ENCODE measurements around the gene SLC25A44.
A peak's percentile ranks its signal among the peaks of the same experiment; 100 is the strongest.

Gene SLC25A44

DNA sequence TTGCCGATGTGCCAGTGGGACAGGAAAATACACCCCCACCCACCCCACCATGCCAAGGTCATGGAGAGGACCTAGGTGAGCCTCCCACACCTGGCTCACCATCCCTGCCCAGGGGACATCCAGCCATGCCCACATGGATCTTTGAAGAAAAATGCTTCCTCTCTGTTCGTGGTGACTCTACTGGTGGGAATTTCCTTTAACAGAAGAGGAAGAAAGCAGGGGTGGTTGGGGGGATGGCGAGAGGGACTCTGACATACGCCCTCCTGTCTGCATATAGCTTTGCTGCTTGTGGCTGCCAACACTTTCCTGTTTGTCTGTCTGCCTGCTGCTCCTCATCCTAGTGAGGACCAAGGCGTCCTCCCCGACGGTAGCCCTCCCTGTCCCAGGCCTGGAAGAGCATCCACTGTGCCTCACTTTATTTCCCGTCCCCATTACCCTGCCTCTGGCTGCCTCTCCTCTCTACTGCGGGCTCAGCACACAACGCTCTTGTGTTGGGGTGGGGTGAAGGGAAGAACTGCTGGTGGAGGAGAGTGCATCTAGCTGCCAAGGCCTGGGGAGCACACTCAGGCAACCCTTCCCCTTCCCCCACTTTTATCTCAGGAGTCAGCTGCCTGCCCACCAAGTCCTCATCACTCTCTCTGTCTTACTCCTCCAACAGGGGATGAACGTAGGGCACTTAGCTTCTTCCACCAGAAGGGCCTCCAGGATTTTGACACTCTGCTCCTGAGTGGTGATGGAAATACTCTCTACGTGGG lies 38.0 kb upstream of the SLC25A44 start:
- TF ChIP-seq, protein P1, sequence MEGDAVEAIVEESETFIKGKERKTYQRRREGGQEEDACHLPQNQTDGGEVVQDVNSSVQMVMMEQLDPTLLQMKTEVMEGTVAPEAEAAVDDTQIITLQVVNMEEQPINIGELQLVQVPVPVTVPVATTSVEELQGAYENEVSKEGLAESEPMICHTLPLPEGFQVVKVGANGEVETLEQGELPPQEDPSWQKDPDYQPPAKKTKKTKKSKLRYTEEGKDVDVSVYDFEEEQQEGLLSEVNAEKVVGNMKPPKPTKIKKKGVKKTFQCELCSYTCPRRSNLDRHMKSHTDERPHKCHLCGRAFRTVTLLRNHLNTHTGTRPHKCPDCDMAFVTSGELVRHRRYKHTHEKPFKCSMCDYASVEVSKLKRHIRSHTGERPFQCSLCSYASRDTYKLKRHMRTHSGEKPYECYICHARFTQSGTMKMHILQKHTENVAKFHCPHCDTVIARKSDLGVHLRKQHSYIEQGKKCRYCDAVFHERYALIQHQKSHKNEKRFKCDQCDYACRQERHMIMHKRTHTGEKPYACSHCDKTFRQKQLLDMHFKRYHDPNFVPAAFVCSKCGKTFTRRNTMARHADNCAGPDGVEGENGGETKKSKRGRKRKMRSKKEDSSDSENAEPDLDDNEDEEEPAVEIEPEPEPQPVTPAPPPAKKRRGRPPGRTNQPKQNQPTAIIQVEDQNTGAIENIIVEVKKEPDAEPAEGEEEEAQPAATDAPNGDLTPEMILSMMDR (conservative IDR thresholded peaks at IDR 0.05; ENCODE audit: low read depth, low read length), result no peak
- no peak overlapping the region for H3K4me3 ChIP-seq (ENCODE audit: low read length)
- DNase-seq (ENCODE audit: low read depth), result no peak

- TF ChIP-seq, protein P1 (conservative IDR thresholded peaks at IDR 0.05; ENCODE audit: low read depth, low read length), result no peak
- no peak overlapping the region for H3K4me3 ChIP-seq (ENCODE audit: low read length)
- DNase-seq (ENCODE audit: low read depth), result no peak
Observed at GRCh38 chr1:156157506-156157905, 36.4 kb upstream of the SLC25A44 start.

DNA sequence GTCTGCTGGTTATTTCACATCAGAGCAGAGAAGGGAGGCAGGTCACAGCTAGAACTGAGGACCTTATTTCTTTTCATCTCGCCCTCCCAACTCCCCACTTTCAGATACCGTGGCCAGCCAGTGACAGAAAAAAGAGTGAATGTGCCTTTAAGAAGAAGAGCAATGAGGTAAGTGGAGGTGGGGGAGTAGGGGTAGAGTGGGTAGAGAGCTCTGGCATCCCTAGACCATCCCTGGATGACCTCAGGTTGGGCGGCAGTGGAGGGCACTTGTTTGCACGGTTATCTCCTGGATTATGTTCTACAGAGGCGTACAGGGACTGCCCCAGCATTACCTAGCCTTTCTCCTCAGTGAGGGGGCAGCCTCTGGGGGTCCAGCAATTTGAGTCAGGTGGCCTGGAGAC lies 35.9 kb upstream of the SLC25A44 start:
- TF ChIP-seq, protein P1 (conservative IDR thresholded peaks at IDR 0.05; ENCODE audit: low read depth, low read length), result no peak
- H3K4me3 ChIP-seq (ENCODE audit: low read length), result no peak overlapping the region
- no peak for DNase-seq (ENCODE audit: low read depth)

- H3K4me3 ChIP-seq (ENCODE audit: low read length), result no peak overlapping the region
Observed at GRCh38 chr1:156160000-156160742, 33.7 kb upstream of the SLC25A44 start.

GRCh38 chr1:156160743-156161171 lies 33.1 kb upstream of the SLC25A44 start:
- TF ChIP-seq, protein P1 (conservative IDR thresholded peaks at IDR 0.05; ENCODE audit: low read depth, low read length), result no peak
- H3K4me3 ChIP-seq (ENCODE audit: low read length), result peak overlapping the region; percentile 2
- peak; percentile 37 for DNase-seq (ENCODE audit: low read depth)

More at GRCh38 chr1:156160000-156160742, 33.7 kb upstream of the SLC25A44 start:
- TF ChIP-seq, protein P1 (conservative IDR thresholded peaks at IDR 0.05; ENCODE audit: low read depth, low read length), result no peak
- no peak for DNase-seq (ENCODE audit: low read depth)

GRCh38 chr1:156162430-156163037 lies 31.4 kb upstream of the SLC25A44 start:
- DNase-seq (ENCODE audit: low read depth), result peak; percentile 67
- TF ChIP-seq, protein P1 (conservative IDR thresholded peaks at IDR 0.05; ENCODE audit: low read depth, low read length), result no peak
- no peak overlapping the region for H3K4me3 ChIP-seq (ENCODE audit: low read length)

Data from retinal pigment epithelial cell (primary cell).